ENCODE data around the gene CLSTN2. TPM values are rescaled to one million over a fixed set of nuclear protein-coding genes. Genes with fewer than 3 reads are reported as not detected.

The CLSTN2 gene
- total RNA-seq, 1 donor from 2014 or later: 49.7 TPM

GRCh38 chr3:140187028-140187427 is 252.0 kb downstream of the CLSTN2 start:
- no peak for DNase-seq (ENCODE audit: low read depth)

GRCh38 chr3:140187656-140188221 is 252.8 kb downstream of the CLSTN2 start:
- DNase-seq (ENCODE audit: low read depth): no peak

GRCh38 chr3:140188285-140188684 is 253.3 kb downstream of the CLSTN2 start:
- no peak for DNase-seq (ENCODE audit: low read depth)

- no peak for DNase-seq (ENCODE audit: low read depth)
These were observed 254.3 kb downstream of the CLSTN2 start for GRCh38 chr3:140189267-140189666.

GRCh38 chr3:140189976-140190375 is 255.0 kb downstream of the CLSTN2 start:
- no peak for DNase-seq (ENCODE audit: low read depth)

GRCh38 chr3:140196970-140197369 is 262.0 kb downstream of the CLSTN2 start:
- no peak for DNase-seq (ENCODE audit: low read depth)

- DNase-seq (ENCODE audit: low read depth): no peak
These were observed 263.3 kb downstream of the CLSTN2 start for GRCh38 chr3:140198242-140198641.

GRCh38 chr3:140199008-140199407 is 264.0 kb downstream of the CLSTN2 start:
- DNase-seq (ENCODE audit: low read depth): no peak

GRCh38 chr3:140199743-140200142 is 264.8 kb downstream of the CLSTN2 start:
- no peak for DNase-seq (ENCODE audit: low read depth)

- no peak for DNase-seq (ENCODE audit: low read depth)
These were observed 268.5 kb downstream of the CLSTN2 start for GRCh38 chr3:140203510-140203909.

- no peak for DNase-seq (ENCODE audit: low read depth)
These were observed 269.4 kb downstream of the CLSTN2 start for GRCh38 chr3:140204271-140204984.

- DNase-seq (ENCODE audit: low read depth): peak; percentile 11
These were observed 270.6 kb downstream of the CLSTN2 start for GRCh38 chr3:140205598-140205997.

GRCh38 chr3:140206196-140207040 is 271.4 kb downstream of the CLSTN2 start:
- peak; percentile 49 for DNase-seq (ENCODE audit: low read depth)

GRCh38 chr3:140207541-140207940 is 272.6 kb downstream of the CLSTN2 start:
- DNase-seq (ENCODE audit: low read depth): no peak

- DNase-seq (ENCODE audit: low read depth): no peak
These were observed 281.3 kb downstream of the CLSTN2 start for GRCh38 chr3:140216249-140216648.

- peak; percentile 46 for DNase-seq (ENCODE audit: low read depth)
These were observed 284.3 kb downstream of the CLSTN2 start for GRCh38 chr3:140219291-140219690.

GRCh38 chr3:140219923-140220452 is 285.0 kb downstream of the CLSTN2 start:
- DNase-seq (ENCODE audit: low read depth): no peak

- DNase-seq (ENCODE audit: low read depth): no peak
These were observed 288.2 kb downstream of the CLSTN2 start for GRCh38 chr3:140223197-140223596.

GRCh38 chr3:140223631-140224030 is 288.6 kb downstream of the CLSTN2 start:
- DNase-seq (ENCODE audit: low read depth): peak; percentile 95

- DNase-seq (ENCODE audit: low read depth): no peak
These were observed 289.3 kb downstream of the CLSTN2 start for GRCh38 chr3:140224307-140224706.

GRCh38 chr3:140225996-140226395 is 291.0 kb downstream of the CLSTN2 start:
- DNase-seq (ENCODE audit: low read depth): no peak

GRCh38 chr3:140233702-140234101 is 298.7 kb downstream of the CLSTN2 start:
- DNase-seq (ENCODE audit: low read depth): no peak

Data from renal cortical epithelial cell (primary cell).